NCI-H1092 (cell line): ENCODE results near the gene CAMK2D.

Experiments
- DNase-seq: peaks from one replicate; lab custom pipeline; 2025; lab: John Stamatoyannopoulos, UW

Gene CAMK2D

GRCh38 chr4:113637823-113638561, 123.5 kb downstream of the CAMK2D start:
- DNase-seq: no peak

GRCh38 chr4:113637363-113637762, 124.2 kb downstream of the CAMK2D start:
- DNase-seq: no peak

GRCh38 chr4:113636877-113637276, 124.7 kb downstream of the CAMK2D start:
- no peak for DNase-seq

GRCh38 chr4:113636438-113636818, 125.1 kb downstream of the CAMK2D start:
- no peak for DNase-seq

- no peak for DNase-seq
These were observed 125.7 kb downstream of the CAMK2D start for GRCh38 chr4:113635739-113636437.

- no peak for DNase-seq
These were observed 127.2 kb downstream of the CAMK2D start for GRCh38 chr4:113634081-113634969.

GRCh38 chr4:113633467-113633866, 128.1 kb downstream of the CAMK2D start:
- no peak for DNase-seq

- DNase-seq: no peak
These were observed 132.8 kb downstream of the CAMK2D start for GRCh38 chr4:113628711-113629110.

GRCh38 chr4:113627321-113627720, 134.2 kb downstream of the CAMK2D start:
- no peak for DNase-seq

- no peak for DNase-seq
These were observed 135.6 kb downstream of the CAMK2D start for GRCh38 chr4:113625902-113626301.

- no peak for DNase-seq
These were observed 138.2 kb downstream of the CAMK2D start for GRCh38 chr4:113623274-113623894.

GRCh38 chr4:113621633-113622032, 139.9 kb downstream of the CAMK2D start:
- DNase-seq: no peak

- DNase-seq: no peak
These were observed 141.5 kb downstream of the CAMK2D start for GRCh38 chr4:113620032-113620431.

GRCh38 chr4:113619526-113619925, 142.0 kb downstream of the CAMK2D start:
- no peak for DNase-seq

GRCh38 chr4:113618205-113618604, 143.3 kb downstream of the CAMK2D start:
- no peak for DNase-seq

- DNase-seq: no peak
These were observed 144.3 kb downstream of the CAMK2D start for GRCh38 chr4:113617195-113617594.

- DNase-seq: no peak
These were observed 145.1 kb downstream of the CAMK2D start for GRCh38 chr4:113616443-113616842.

GRCh38 chr4:113614414-113614813, 147.1 kb downstream of the CAMK2D start:
- DNase-seq: no peak

- no peak for DNase-seq
These were observed 148.0 kb downstream of the CAMK2D start for GRCh38 chr4:113613503-113613902.

- no peak for DNase-seq
These were observed 151.0 kb downstream of the CAMK2D start for GRCh38 chr4:113610537-113610936.

GRCh38 chr4:113607998-113608397, 153.5 kb downstream of the CAMK2D start:
- DNase-seq: no peak

GRCh38 chr4:113607147-113607720, 154.3 kb downstream of the CAMK2D start:
- DNase-seq: no peak
